Endothelial cell of umbilical vein (primary cell): ENCODE measurements around the gene SNX24. TPM values are rescaled to one million over a fixed set of nuclear protein-coding genes. Genes with fewer than 3 reads are reported as not detected.

Source experiments
- BruUV-seq: library from RNA; stranded (reverse); fragments of 400-500 nt; replicated peaks from 2 replicates; lab custom pipeline; 2021; lab: Mats Ljungman, UMichigan
- CTCF ChIA-PET: fragments of 300-600, 350-600 bp; sonication (Branson Sonifier 250); formaldehyde crosslinking; loops from one replicate; lab custom pipeline; 2021; ENCODE audit warnings: antibody characterized with exemption, inconsistent platforms; lab: Charles Lee
- POLR2A ChIA-PET: fragments of 300-600, 350-600 bp; sonication (Branson Sonifier 250); formaldehyde crosslinking; loops from one replicate; lab custom pipeline; 2021; ENCODE audit warnings: antibody characterized with exemption, inconsistent platforms; lab: Charles Lee
- DNase-seq: peaks from one replicate; pipeline ENCODE4 v3.0.0-alpha.2; 2011; ENCODE audit warnings: low read depth, low spot score
- FAIRE-seq: peaks from 2 replicates; lab custom pipeline; 2011; peaks lifted over from hg19 to GRCh38; lab: Jason Lieb, UNC
- H2AFZ ChIP-seq: 2 replicates; pipeline ENCODE4 v1.6.0; 2012; ENCODE audit warnings: low read depth, low read length, control low read depth, inconsistent platforms
- H3K27ac ChIP-seq: 2 replicates; pipeline ENCODE4 v1.5.1; 2011; ENCODE audit warnings: low read depth, mild to moderate bottlenecking, control low read depth, low read length, moderate library complexity; ENCODE audit not compliant: insufficient read depth
- H3K27me3 ChIP-seq, 2 experiments: 2 replicates each; pipeline versions ENCODE4 v1.6.0 to v1.6.1; 2011; ENCODE audit warnings: low read length in 2 of 2, mixed read lengths in 1 of 2; ENCODE audit not compliant: control insufficient read depth in 2 of 2, insufficient read depth in 2 of 2
- H3K36me3 ChIP-seq, 2 experiments: 2 replicates in 1 of 2; 3 replicates in 1 of 2; pipeline ENCODE4 v1.5.1; 2011; ENCODE audit warnings: low read length in 2 of 2, mild to moderate bottlenecking in 1 of 2, moderate library complexity in 1 of 2; ENCODE audit not compliant: control insufficient read depth in 2 of 2, insufficient read depth in 2 of 2; ENCODE audit errors: extremely low read depth in 1 of 2
- H3K4me1 ChIP-seq: 3 replicates; pipeline ENCODE4 v1.5.1; 2011; ENCODE audit warnings: mild to moderate bottlenecking, low read length; ENCODE audit not compliant: control insufficient read depth, insufficient read depth; ENCODE audit errors: extremely low read depth
- H3K4me2 ChIP-seq: 2 replicates; pipeline ENCODE4 v1.6.1; 2011; ENCODE audit warnings: low read length, control low read depth, mixed read lengths; ENCODE audit not compliant: insufficient read depth
- H3K4me3 ChIP-seq, 3 experiments: fragments of 200-600 bp in 1 of 3; sonication (generic), shearing (Covaris generic) in 1 of 3; replicated peaks in 1 of 3; 2 replicates each; pipeline ENCODE4 v1.5.1; 2011 to 2016; ENCODE audit warnings: control low read depth in 3 of 3, low read length in 3 of 3, mild to moderate bottlenecking in 2 of 3, inconsistent platforms in 1 of 3, low read depth in 1 of 3, moderate library complexity in 1 of 3; ENCODE audit not compliant: insufficient read depth in 1 of 3
- H3K79me2 ChIP-seq: 2 replicates; pipeline ENCODE4 v1.6.0; 2012; ENCODE audit warnings: low read length, inconsistent platforms; ENCODE audit not compliant: control insufficient read depth, insufficient read depth
- H3K9ac ChIP-seq: replicated peaks from 2 replicates; pipeline ENCODE3; 2011; ENCODE audit warnings: low read length, control low read depth; ENCODE audit not compliant: insufficient read depth; ENCODE audit errors: extremely low read depth
- H3K9me1 ChIP-seq: replicated peaks from 3 replicates; pipeline ENCODE4 v1.6.0; 2011; ENCODE audit warnings: mild to moderate bottlenecking, low read length; ENCODE audit not compliant: control insufficient read depth, insufficient read depth; ENCODE audit errors: extremely low read depth
- H3K9me3 ChIP-seq: replicated peaks from 2 replicates; pipeline ENCODE4 v1.5.1; 2012; ENCODE audit warnings: low read length, inconsistent platforms; ENCODE audit not compliant: control insufficient read depth, insufficient read depth
- H4K20me1 ChIP-seq: replicated peaks from 2 replicates; pipeline ENCODE3; 2011; ENCODE audit warnings: mild to moderate bottlenecking, low read length; ENCODE audit not compliant: control insufficient read depth, insufficient read depth; ENCODE audit errors: extremely low read depth
- FOS ChIP-seq: IDR thresholded peaks from 2 replicates; pipeline ENCODE4 v1.6.1; 2011; ENCODE audit warnings: mild to moderate bottlenecking, low read length, moderate library complexity, borderline replicate concordance; ENCODE audit not compliant: insufficient read depth
- GATA2 ChIP-seq: IDR thresholded peaks from 2 replicates; pipeline ENCODE4 v1.7.0; 2011; ENCODE audit warnings: low read depth, mild to moderate bottlenecking, moderate library complexity, mixed read lengths, low read length; ENCODE audit not compliant: insufficient read length, insufficient read depth
- POLR2AphosphoS5 ChIP-seq: IDR thresholded peaks from 2 replicates; pipeline ENCODE4 v1.6.1; 2012; ENCODE audit warnings: low read depth, mild to moderate bottlenecking, control low read depth, low read length, moderate library complexity; ENCODE audit not compliant: insufficient read depth
- dilution Hi-C: fragments of 300-500 bp; cut with MboI; formaldehyde crosslinking; loops from one replicate; pipeline ENCODE4 v1.15.0; 2019; ENCODE audit warnings: low sequenced_read_pairs; ENCODE audit not compliant: extremely low pct_ligation_motif_present
- intact Hi-C: fragments of 100-400 bp; cut with micrococcal nuclease; formaldehyde crosslinking; loops from one replicate; pipeline ENCODE4 v1.10.0; 2022
- polyA plus RNA-seq, 4 experiments: library from polyadenylated mRNA; depleted of rRNA in 3 of 4; stranded (reverse) in 3 of 4; unstranded in 1 of 4; fragments of >200 nt; gene quantifications; 2 replicates each; pipeline versions ENCODE4 v1.2.1 to v1.2.3, GENCODE V29; 2011 to 2012; ENCODE audit warnings: missing spikeins in 1 of 4
- total RNA-seq: library from RNA; stranded (reverse); gene quantifications from 2 replicates; pipeline ENCODE4 v1.2.3, GENCODE V29; 2021
- TF ChIP-seq, protein P1 (sequence below), 2 donors: IDR thresholded peaks; 1 replicate in 1 of 2; 2 replicates in 1 of 2; pipeline ENCODE4 v1.5.1; 2011; ENCODE audit warnings: low read length in 2 of 2, mild to moderate bottlenecking in 2 of 2, moderate library complexity in 2 of 2, control low read depth in 1 of 2, inconsistent platforms in 1 of 2, low read depth in 1 of 2; ENCODE audit not compliant: insufficient read depth in 1 of 2; ENCODE audit errors: extremely low read depth in 1 of 2

SNX24 gene
- total and polyA plus RNA-seq, 2 donors (not counting 3 experiments of a cell fraction or from before 2014, with no cell fraction given): 2.9 to 14.9 TPM

GRCh38 chr5:123035360-123035917, 190.0 kb downstream of the SNX24 start:
- Histone ChIP-seq H3K27me3 (no peaks in the 10 kb centered on the region), H3K79me2 (no peaks in the 10 kb centered on the region), H3K9me1 (no peaks in the 10 kb centered on the region), H3K9ac (no peak overlapping the region), H3K27ac (no peak overlapping the region), H3K36me3 (no peaks in the 10 kb centered on the region), H3K4me3 (peak overlapping the region; percentile 77 to 90 (median 85)), H3K9me3 (no peaks in the 10 kb centered on the region), H3K4me2 (peak overlapping the region; percentile 90), H3K4me1 (peaks cover 8% of the 10 kb centered on the region), H4K20me1 (no peaks in the 10 kb centered on the region), H2AFZ (peak overlapping the region; percentile 99)
- ChIA-PET CTCF (interaction anchor here (1.4 kb wide), 1 partner anchor 519 kb away, joined by 4 read pairs; no protein-coding TSS in a partner anchor), POLR2A (no interaction called here)
- TF ChIP-seq POLR2AphosphoS5 (no peak), GATA2 (no peak), FOS (no peak)
- TF ChIP-seq, protein P1, sequence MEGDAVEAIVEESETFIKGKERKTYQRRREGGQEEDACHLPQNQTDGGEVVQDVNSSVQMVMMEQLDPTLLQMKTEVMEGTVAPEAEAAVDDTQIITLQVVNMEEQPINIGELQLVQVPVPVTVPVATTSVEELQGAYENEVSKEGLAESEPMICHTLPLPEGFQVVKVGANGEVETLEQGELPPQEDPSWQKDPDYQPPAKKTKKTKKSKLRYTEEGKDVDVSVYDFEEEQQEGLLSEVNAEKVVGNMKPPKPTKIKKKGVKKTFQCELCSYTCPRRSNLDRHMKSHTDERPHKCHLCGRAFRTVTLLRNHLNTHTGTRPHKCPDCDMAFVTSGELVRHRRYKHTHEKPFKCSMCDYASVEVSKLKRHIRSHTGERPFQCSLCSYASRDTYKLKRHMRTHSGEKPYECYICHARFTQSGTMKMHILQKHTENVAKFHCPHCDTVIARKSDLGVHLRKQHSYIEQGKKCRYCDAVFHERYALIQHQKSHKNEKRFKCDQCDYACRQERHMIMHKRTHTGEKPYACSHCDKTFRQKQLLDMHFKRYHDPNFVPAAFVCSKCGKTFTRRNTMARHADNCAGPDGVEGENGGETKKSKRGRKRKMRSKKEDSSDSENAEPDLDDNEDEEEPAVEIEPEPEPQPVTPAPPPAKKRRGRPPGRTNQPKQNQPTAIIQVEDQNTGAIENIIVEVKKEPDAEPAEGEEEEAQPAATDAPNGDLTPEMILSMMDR (IDR thresholded peaks at IDR 0.05; ENCODE audit: extremely low read depth in 1 of 2, insufficient read depth in 1 of 2, low read depth in 1 of 2, low read length in 2 of 2): no peak
- FAIRE-seq (peak; percentile 91), DNase-seq (peak; percentile 36)
- no TSS peak for BruUV-seq
- dilution Hi-C loops: no loop called here
- intact Hi-C loops: loop anchor here (5.0 to 10.0 kb wide), 4 partner anchors 143 to 721 kb away; partner anchors contain the start of genes CSNK1G3 and SNCAIP
